ENCODE results near the gene RAB17.

GRCh38 chr2:237533668-237534161, 56.8 kb downstream of the RAB17 start:
- TF ChIP-seq CTCF (optimal IDR thresholded peaks at IDR 0.05 in 1 of 3, IDR thresholded peaks at IDR 0.05 in 1 of 3, conservative IDR thresholded peaks at IDR 0.05 in 1 of 3; ENCODE audit: extremely low read depth in 1 of 3, insufficient read depth in 2 of 3, low read length in 3 of 3) = no peak
- TF ChIP-seq EZH2 (IDR thresholded peaks at IDR 0.05; ENCODE audit: low read length) = no peak

All from keratinocyte (primary cell).